Esophagus (tissue), 2 donors: ENCODE data around the gene ATP8A1. TPM values are rescaled to one million over a fixed set of nuclear protein-coding genes. Genes with fewer than 3 reads are reported as not detected.

Experiments
- H3K27ac ChIP-seq, 2 donors: one replicate each; pipeline ENCODE4 v1.5.1; 2013; ENCODE audit warnings: low read depth in 2 of 2, mild to moderate bottlenecking in 2 of 2, inconsistent platforms in 1 of 2, low read length in 1 of 2, moderate library complexity in 1 of 2
- H3K27me3 ChIP-seq, 2 donors: one replicate each; pipeline ENCODE4 v1.6.1; 2013; ENCODE audit warnings: low read length in 2 of 2, control low read depth in 1 of 2, mild to moderate bottlenecking in 1 of 2; ENCODE audit not compliant: insufficient read depth in 2 of 2, control insufficient read depth in 1 of 2
- H3K36me3 ChIP-seq, 2 donors: one replicate each; pipeline ENCODE4 v1.6.1; 2013; ENCODE audit warnings: low read length in 1 of 2; ENCODE audit not compliant: control insufficient read depth in 2 of 2, insufficient read depth in 2 of 2
- H3K4me1 ChIP-seq, 2 donors: one replicate each; pipeline ENCODE4 v1.6.1; 2013; ENCODE audit warnings: low read length in 1 of 2; ENCODE audit not compliant: control insufficient read depth in 2 of 2, insufficient read depth in 2 of 2
- H3K4me3 ChIP-seq, 2 donors: one replicate each; pipeline ENCODE4 v1.5.1; 2013; ENCODE audit warnings: low read length in 2 of 2, mild to moderate bottlenecking in 2 of 2, low read depth in 1 of 2, moderate library complexity in 1 of 2
- H3K9me3 ChIP-seq, 2 donors: one replicate each; pipeline ENCODE4 v1.6.1; 2013; ENCODE audit warnings: mild to moderate bottlenecking in 2 of 2, low read depth in 1 of 2, low read length in 1 of 2, moderate library complexity in 1 of 2; ENCODE audit not compliant: control insufficient read depth in 2 of 2, insufficient read depth in 1 of 2
- WGBS, 2 donors: extraction: QIAGEN DNeasy Blood & Tissue Kit; methylation state at CpG; one replicate each; pipeline ENCODE4 v1.1.7; 2013; 5-methylcytosine and 5-hydroxymethylcytosine counted together
- polyA plus RNA-seq, 2 donors: library from polyadenylated mRNA; stranded (reverse); fragments of 200-250 nt; gene quantifications; one replicate each; pipeline ENCODE4 v1.2.3, GENCODE V29; 2013
- donor health status: healthy with polysubstance abuse.
- donor health status: Bipolar disorder and iron deficiency.

The ATP8A1 gene
- polyA plus RNA-seq, 2 donors, result 1.2 to 2.5 TPM

- WGBS, 2 donors, result 88 to 92% methylated on average over 1 of the region's 1 CpG
- Histone ChIP-seq H3K4me3 (no peak overlapping the region), H3K9me3 (peaks cover 0 to 2% of the 10 kb centered on the region in 2 donors), H3K27ac (no peak overlapping the region), H3K36me3 (no peaks in the 10 kb centered on the region), H3K27me3 (no peaks in the 10 kb centered on the region), H3K4me1 (peaks cover 0 to 4% of the 10 kb centered on the region in 2 donors)
Observed at GRCh38 chr4:42566835-42567234, 90.1 kb downstream of the ATP8A1 start.

- Histone ChIP-seq H3K4me1 (no peaks in the 10 kb centered on the region), H3K27ac (no peak overlapping the region), H3K36me3 (no peaks in the 10 kb centered on the region), H3K9me3 (peaks cover 0 to 2% of the 10 kb centered on the region in 2 donors), H3K27me3 (no peaks in the 10 kb centered on the region), H3K4me3 (no peak overlapping the region)
- 86 to 87% methylated on average over 5 of the region's 5 CpGs for WGBS, 2 donors
Observed at GRCh38 chr4:42562016-42562415, 94.9 kb downstream of the ATP8A1 start.

GRCh38 chr4:42561031-42561430 is 95.9 kb downstream of the ATP8A1 start:
- peaks cover 0 to 2% of the 10 kb centered on the region in 2 donors for H3K9me3 ChIP-seq
- 95 to 98% methylated on average over 11 of the region's 11 CpGs for WGBS, 2 donors
- no peaks in the 10 kb centered on the region for H3K36me3 ChIP-seq
- no peaks in the 10 kb centered on the region for H3K4me1 ChIP-seq
- H3K27me3 ChIP-seq, result no peaks in the 10 kb centered on the region
- H3K4me3 ChIP-seq, result no peak overlapping the region
- no peak overlapping the region for H3K27ac ChIP-seq

GRCh38 chr4:42560467-42560861 is 96.4 kb downstream of the ATP8A1 start:
- peaks cover 0 to 2% of the 10 kb centered on the region in 2 donors for H3K9me3 ChIP-seq
- no peak overlapping the region for H3K4me3 ChIP-seq
- H3K4me1 ChIP-seq, result no peaks in the 10 kb centered on the region
- H3K36me3 ChIP-seq, result no peaks in the 10 kb centered on the region
- H3K27ac ChIP-seq, result no peak overlapping the region
- no peaks in the 10 kb centered on the region for H3K27me3 ChIP-seq
- WGBS, 2 donors, result 85 to 89% methylated on average over 3 of the region's 3 CpGs

GRCh38 chr4:42558156-42558555 is 98.7 kb downstream of the ATP8A1 start:
- no peak overlapping the region for H3K4me3 ChIP-seq
- WGBS, 2 donors, result 71 to 78% methylated on average over 1 of the region's 1 CpG
- no peak overlapping the region for H3K27ac ChIP-seq
- H3K4me1 ChIP-seq, result no peaks in the 10 kb centered on the region
- no peaks in the 10 kb centered on the region for H3K36me3 ChIP-seq
- H3K9me3 ChIP-seq, result peaks cover 0 to 2% of the 10 kb centered on the region in 2 donors
- no peaks in the 10 kb centered on the region for H3K27me3 ChIP-seq

GRCh38 chr4:42555828-42556227 is 101.1 kb downstream of the ATP8A1 start:
- Histone ChIP-seq H3K36me3 (no peaks in the 10 kb centered on the region), H3K4me1 (no peaks in the 10 kb centered on the region), H3K4me3 (no peak overlapping the region), H3K27ac (no peak overlapping the region), H3K27me3 (no peaks in the 10 kb centered on the region), H3K9me3 (no peaks in the 10 kb centered on the region)

GRCh38 chr4:42554072-42554471 is 102.8 kb downstream of the ATP8A1 start:
- WGBS, 2 donors, result 84 to 91% methylated on average over 3 of the region's 3 CpGs
- no peak overlapping the region for H3K4me3 ChIP-seq
- no peaks in the 10 kb centered on the region for H3K9me3 ChIP-seq
- H3K27me3 ChIP-seq, result no peaks in the 10 kb centered on the region
- no peak overlapping the region for H3K27ac ChIP-seq
- H3K36me3 ChIP-seq, result no peaks in the 10 kb centered on the region
- H3K4me1 ChIP-seq, result no peaks in the 10 kb centered on the region

GRCh38 chr4:42549896-42550295 is 107.0 kb downstream of the ATP8A1 start:
- Histone ChIP-seq H3K27me3 (no peaks in the 10 kb centered on the region), H3K4me1 (no peaks in the 10 kb centered on the region), H3K27ac (no peak overlapping the region), H3K36me3 (no peaks in the 10 kb centered on the region), H3K9me3 (no peaks in the 10 kb centered on the region), H3K4me3 (no peak overlapping the region)
- 70 to 72% methylated on average over 1 of the region's 1 CpG for WGBS, 2 donors

- H3K4me1 ChIP-seq, result no peaks in the 10 kb centered on the region
- no peak overlapping the region for H3K4me3 ChIP-seq
- H3K36me3 ChIP-seq, result no peaks in the 10 kb centered on the region
- WGBS, 2 donors, result 83 to 85% methylated on average over 3 of the region's 3 CpGs
- H3K27ac ChIP-seq, result no peak overlapping the region
- no peaks in the 10 kb centered on the region for H3K27me3 ChIP-seq
- H3K9me3 ChIP-seq, result no peaks in the 10 kb centered on the region
Observed at GRCh38 chr4:42547805-42548204, 109.1 kb downstream of the ATP8A1 start.

- no peaks in the 10 kb centered on the region for H3K27me3 ChIP-seq
- no peak overlapping the region for H3K4me3 ChIP-seq
Observed at GRCh38 chr4:42543762-42544161, 113.1 kb downstream of the ATP8A1 start.

More at GRCh38 chr4:42543762-42544161, 113.1 kb downstream of the ATP8A1 start:
- WGBS, 2 donors, result 88 to 92% methylated on average over 2 of the region's 2 CpGs
- Histone ChIP-seq H3K27ac (no peak overlapping the region), H3K36me3 (no peaks in the 10 kb centered on the region), H3K4me1 (no peaks in the 10 kb centered on the region), H3K9me3 (no peaks in the 10 kb centered on the region)
